WERI-Rb-1 (cell line): Measurements from ENCODE around the gene LAMA5.
A peak's percentile ranks its signal among the peaks of the same experiment; 100 is the strongest.

Source experiments
- DNase-seq: peaks from one replicate; pipeline ENCODE4 v3.0.0-alpha.2; 2020
- H3K27ac ChIP-seq: fragments of 250-450 bp; sonication (Bioruptor Pico); 2 replicates; pipeline ENCODE4 v1.5.1; 2020; ENCODE audit warnings: mild to moderate bottlenecking, moderate library complexity
- H3K27me3 ChIP-seq: fragments of 250-450 bp; sonication (Bioruptor Pico); 2 replicates; pipeline ENCODE4 v1.5.1; 2021; ENCODE audit warnings: mild to moderate bottlenecking, low read depth, moderate library complexity; ENCODE audit not compliant: insufficient read depth, severe bottlenecking
- H3K36me3 ChIP-seq: fragments of 250-450 bp; sonication (Bioruptor Pico); 2 replicates; pipeline ENCODE4 v1.5.1; 2020; ENCODE audit warnings: mild to moderate bottlenecking, moderate library complexity
- H3K4me3 ChIP-seq: 2 replicates; pipeline ENCODE4 v1.5.1; 2011; ENCODE audit warnings: low read depth, mild to moderate bottlenecking, control low read depth, low read length
- H3K9me3 ChIP-seq: fragments of 250-450 bp; sonication (Bioruptor Pico); 2 replicates; pipeline ENCODE4 v1.5.1; 2021; ENCODE audit warnings: mild to moderate bottlenecking, moderate library complexity; ENCODE audit not compliant: severe bottlenecking
- CTCF ChIP-seq: IDR thresholded peaks from 2 replicates; pipeline ENCODE4 v1.5.1; 2011; ENCODE audit warnings: low read depth, mild to moderate bottlenecking, control low read depth, inconsistent platforms, low read length

The LAMA5 gene

DNA sequence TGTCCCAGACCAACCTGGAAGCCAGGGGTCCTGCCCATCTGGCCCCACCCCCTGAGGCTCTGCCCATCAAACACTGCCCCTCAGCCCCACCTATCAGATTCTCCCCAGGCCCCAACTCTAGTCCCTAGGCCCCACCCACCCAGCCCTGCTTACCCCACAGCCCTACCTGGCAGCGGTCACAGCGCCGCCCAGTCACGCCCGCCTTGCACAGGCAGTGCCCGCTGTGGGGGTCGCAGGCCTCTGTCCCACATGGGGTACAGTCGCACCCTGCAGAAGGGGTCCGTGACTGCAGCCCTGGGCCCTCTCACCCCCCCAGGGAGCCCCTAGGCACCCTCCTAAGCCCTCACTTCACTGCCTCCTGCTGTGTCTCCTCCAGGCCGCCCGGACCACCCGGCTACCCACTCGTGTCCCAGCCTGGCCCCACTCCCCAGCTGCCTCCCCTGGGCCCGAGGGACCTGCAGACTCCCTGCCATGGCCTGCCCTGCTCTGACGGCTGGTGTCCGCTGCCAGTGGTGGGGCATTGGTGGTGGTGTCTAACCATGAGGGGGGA, 44.5 kb downstream of the LAMA5 start:
- Histone ChIP-seq H3K27me3 (no peaks in the 10 kb centered on the region), H3K4me3 (no peak overlapping the region), H3K36me3 (peaks cover 74% of the 10 kb centered on the region), H3K9me3 (no peaks in the 10 kb centered on the region), H3K27ac (no peak overlapping the region)
- no peak for DNase-seq
- TF ChIP-seq CTCF = no peak

- Histone ChIP-seq H3K27ac (no peak overlapping the region), H3K36me3 (peaks cover 74% of the 10 kb centered on the region), H3K27me3 (no peaks in the 10 kb centered on the region), H3K9me3 (no peaks in the 10 kb centered on the region), H3K4me3 (no peak overlapping the region)
- no peak for DNase-seq
- TF ChIP-seq CTCF = no peak
Observed at GRCh38 chr20:62321975-62322374, 45.1 kb downstream of the LAMA5 start.

GRCh38 chr20:62321521-62321948, 45.6 kb downstream of the LAMA5 start:
- H3K36me3 ChIP-seq = peaks cover 74% of the 10 kb centered on the region
- H3K9me3 ChIP-seq = no peaks in the 10 kb centered on the region
- H3K27me3 ChIP-seq = no peaks in the 10 kb centered on the region
- DNase-seq = peak; percentile 72
- H3K4me3 ChIP-seq = no peak overlapping the region
- TF ChIP-seq CTCF = no peak
- H3K27ac ChIP-seq = no peak overlapping the region

DNA sequence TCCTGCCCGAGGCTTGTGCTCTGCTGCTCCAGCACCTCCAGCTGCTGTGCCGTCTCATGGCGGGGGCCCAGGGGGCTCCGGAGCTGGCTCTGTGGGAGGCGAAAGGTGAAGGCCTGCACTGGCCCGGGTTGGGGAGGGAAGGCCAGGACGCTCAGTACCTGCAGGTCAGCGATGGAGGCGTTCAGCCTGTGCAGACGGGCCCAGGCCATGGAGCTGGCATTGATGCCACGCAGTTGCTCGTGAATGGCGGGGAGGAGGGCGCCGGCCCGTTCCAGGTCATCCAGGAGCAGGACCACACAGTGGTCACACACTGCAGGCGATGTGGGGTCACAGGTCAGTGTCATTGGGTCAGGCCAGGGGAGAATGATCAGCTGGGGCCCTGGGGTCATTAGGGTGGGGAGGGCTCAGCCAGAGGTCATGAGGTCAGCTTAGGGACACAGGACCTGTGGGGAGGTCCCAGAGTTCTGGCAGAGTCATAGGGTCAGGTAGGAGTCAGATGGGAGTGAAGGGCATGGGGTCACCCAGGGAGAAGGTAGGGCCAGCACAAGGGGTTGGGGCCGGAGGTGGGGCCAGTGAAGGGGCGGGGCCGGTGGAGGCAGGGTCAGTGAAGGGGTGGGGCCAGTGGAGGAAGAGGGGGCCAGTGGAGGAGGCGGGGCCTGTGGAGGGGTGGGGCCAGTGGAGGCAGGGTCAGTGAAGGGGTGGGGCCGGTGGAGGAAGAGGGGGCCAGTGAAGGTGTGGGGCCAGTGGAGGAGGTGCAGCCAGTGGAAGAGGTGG, 46.3 kb downstream of the LAMA5 start:
- Histone ChIP-seq H3K27ac (no peak overlapping the region), H3K4me3 (no peak overlapping the region), H3K36me3 (peaks cover 74% of the 10 kb centered on the region), H3K9me3 (no peaks in the 10 kb centered on the region), H3K27me3 (no peaks in the 10 kb centered on the region)
- peak; percentile 76 for DNase-seq
- TF ChIP-seq CTCF = no peak

DNA sequence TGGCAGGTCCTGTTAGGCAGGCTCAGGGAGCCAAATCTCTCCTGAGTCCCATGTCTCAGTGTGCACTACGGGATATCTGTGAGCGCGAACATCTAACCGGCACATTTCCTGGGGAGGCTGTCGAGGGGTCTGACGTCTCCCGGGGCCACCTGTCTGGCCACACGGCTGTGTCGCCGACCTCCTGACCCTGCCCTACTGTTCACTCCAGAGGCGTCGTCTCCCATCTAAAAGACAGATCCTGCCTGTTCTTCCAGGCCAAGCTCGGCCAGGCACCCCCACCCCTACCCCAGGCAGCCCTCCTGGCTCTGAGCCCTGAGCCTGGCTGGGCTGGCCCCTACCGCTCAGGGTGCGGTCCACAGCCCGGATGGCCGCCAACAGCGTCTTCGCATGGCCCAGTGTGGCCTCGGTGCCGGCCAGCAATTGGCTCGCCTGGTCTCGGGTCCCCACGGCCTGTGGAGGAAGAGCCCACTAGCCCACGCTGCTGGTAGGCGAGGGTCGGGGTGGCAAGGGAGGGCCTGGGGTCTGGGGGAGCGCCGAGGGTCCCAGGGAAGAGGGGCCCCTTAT, 47.7 kb downstream of the LAMA5 start:
- Histone ChIP-seq H3K27me3 (no peaks in the 10 kb centered on the region), H3K9me3 (no peaks in the 10 kb centered on the region), H3K4me3 (no peak overlapping the region), H3K27ac (no peak overlapping the region), H3K36me3 (peaks cover 77% of the 10 kb centered on the region)
- TF ChIP-seq CTCF = no peak
- DNase-seq = no peak
